Inflammatory macrophage (primary cell): ENCODE measurements around the gene APBA2.
"Not testable (repeated sequence)": the region's sequence is repeated elsewhere in the genome, so short reads cannot be mapped to it uniquely, and the experiment has no call there.

ENCODE experiments used
- DNase-seq, 2 donors: peaks; one replicate each; pipeline ENCODE4 v3.0.0-alpha.2; 2020 to 2022

The APBA2 gene

GRCh38 chr15:28879551-28879950 is 6.2 kb upstream of the APBA2 start:
- DNase-seq, result no peak

- DNase-seq, result no peak
Measured at GRCh38 chr15:28880680-28881079, 5.1 kb upstream of the APBA2 start.

GRCh38 chr15:28881170-28881569 is 4.6 kb upstream of the APBA2 start:
- no peak for DNase-seq

DNA sequence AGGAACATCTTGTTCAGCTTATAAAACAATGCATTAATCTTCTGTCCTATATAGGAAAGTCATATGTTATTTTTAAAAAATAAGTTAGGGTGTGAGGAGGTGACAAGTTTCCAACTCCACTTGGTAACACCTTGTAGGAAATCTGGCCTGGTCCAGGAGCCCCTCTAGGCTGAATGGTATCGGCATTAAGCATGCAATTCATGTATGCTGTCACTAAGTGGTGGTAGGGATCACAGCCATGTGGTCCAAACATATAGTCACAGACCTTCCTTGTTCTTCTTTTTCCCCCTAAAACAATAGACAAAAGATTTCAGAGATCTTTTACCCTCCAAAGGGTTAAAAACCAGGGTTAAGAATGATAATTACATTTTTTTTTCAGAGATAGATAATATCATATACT is 4.2 kb upstream of the APBA2 start:
- DNase-seq, result no peak

DNA sequence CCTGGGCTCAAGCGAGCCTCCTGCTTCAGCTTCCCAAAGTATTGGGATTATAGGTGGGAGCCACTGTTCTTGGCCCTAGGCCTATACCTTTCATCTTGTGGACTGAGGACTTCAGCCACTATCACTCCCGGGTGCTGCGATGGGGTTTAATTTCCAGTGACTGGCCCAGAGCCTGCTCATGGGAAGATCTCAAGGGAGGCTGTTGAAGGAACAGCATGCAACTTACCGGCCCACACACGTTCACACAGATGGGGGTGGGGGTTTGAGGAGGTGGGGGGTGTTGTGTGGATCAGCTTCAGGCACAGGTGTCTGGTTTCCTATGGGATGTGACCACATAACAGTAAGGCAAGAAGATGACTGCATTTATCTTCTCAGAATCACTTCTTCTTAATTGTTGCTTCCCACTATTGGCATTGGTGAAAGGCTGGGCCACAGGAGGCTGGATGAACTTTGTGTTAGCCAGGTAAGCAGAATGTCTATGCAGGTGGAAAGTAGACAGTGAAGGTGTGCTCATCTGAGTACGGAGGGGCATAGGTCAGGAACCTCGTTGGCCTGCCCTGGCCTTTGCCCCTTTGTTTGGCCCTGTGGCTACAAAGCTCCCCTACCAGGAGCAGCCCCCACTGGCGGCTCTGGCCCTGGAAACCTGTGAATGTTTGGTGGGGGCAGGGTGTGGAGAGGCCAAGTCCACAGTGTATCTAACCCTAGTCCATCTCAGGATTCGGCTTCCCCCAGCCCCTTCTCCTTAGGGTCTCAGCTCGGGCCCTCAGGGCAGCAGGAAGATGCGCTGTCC is 1.4 kb upstream of the APBA2 start:
- DNase-seq, result no peak

DNA sequence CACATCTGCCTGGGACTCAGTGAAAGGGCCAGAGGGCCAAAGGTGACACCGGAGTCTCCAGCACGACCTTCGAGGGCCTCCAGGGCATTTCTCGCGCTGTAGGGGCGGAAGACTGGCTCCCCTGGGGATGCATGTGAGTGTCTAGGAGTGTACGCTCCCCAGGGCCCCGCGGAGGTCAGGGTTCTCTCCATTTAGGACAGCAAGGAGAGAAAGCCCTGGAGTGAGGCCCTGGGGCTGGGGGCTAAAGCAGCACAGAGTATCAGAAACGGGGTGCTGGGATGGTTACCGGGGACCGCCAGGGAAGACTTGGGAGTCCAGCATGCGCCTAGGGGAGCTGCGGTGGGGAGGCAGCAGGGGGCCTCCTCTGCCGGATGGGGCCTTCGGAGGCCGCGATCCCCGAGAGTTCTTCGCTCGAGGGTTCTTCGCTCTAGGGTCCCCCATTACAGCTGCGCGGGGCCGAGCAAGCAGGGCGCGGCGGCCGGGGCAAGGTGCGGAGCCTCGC is 595 bp upstream of the APBA2 start:
- no peak for DNase-seq

DNA sequence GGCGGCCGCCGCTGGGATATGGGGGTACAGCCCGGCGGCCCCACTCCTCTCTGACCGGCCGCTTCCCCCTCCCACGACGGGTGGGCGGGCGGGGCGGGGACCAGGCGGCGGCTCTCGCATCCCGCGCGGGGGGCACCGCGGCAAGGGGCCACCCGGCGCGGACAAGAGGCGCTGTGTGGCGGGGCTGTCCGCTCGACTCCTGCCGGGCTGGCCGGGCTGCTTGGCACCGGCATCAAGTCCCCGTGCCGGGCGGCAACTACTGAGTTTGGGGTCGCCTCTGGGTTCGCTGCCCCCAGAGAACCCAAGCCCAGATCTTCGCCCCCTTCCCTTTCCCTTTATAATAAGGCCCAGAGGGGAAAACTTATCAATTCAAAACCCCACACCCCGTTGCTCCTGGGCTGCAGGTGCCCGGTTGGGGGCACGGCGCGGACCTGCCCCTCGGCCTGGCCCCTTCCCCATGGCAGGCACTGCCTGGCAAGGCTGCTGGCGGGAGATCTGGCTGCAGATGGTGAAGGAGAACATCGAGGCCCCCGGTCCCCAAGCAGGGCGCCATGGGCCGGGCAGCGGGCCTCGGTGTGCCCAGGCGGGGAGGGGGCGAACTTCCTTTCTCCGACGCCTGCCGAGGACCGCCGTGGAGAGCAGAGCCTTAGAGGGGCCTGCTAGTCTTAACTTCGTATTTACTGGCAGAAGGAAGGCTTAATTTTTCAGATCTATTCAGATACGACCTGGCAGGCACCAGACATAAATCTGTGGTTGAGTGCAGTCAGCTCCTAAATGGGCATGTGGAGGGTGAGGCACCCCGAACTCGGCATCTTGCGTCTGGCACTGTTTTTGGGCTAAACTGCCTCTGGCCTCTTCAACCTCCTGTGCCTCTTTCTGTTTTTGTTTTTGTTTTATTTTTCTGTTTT is 911 bp downstream of the APBA2 start:
- DNase-seq, result no peak

- no peak for DNase-seq
Measured at GRCh38 chr15:28887339-28888174, 1.8 kb downstream of the APBA2 start.

GRCh38 chr15:28888302-28888894 is 2.6 kb downstream of the APBA2 start:
- DNase-seq, result no peak

GRCh38 chr15:28888900-28889299 is 3.1 kb downstream of the APBA2 start:
- DNase-seq, result no peak

DNA sequence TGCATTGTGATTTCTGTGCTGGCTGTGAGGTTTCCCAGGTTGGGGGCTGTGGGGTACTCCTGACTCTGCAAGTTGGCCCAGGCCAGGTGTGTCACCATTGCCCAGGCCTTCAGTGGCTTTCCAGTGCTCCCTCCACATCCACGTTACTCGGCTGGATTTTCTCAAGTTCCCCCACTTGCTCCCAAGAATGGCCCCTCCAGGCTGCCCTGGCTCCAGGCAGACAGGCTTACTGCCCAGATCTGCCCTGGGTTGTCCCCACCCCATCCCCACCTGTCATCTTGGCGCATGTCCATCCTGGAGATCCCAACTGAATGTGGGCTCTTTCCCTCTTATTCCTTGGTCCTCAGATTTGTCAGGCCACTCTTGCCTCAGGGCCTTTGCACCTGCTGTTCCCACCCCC is 3.6 kb downstream of the APBA2 start:
- DNase-seq, result no peak

DNA sequence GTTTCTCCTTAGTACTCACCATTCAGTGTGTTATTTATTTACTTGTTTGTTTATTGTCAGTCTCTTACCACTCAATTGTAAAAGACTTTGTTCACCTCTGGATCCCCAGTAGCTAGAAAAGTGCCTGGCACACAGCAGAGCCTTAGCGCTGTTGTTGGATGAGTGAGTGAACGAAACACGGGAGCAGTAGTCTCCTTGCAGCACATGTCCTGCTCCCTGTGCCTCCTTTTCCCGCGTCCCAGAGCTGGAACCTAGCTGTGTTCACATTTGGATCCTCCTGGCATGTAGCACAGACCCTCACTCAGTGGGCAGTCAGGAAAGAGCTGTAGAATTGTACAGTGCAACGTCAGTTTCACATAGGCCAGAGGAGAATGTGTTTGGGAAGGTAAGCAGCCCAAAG is 4.1 kb downstream of the APBA2 start:
- DNase-seq, result not testable (repeated sequence)

DNA sequence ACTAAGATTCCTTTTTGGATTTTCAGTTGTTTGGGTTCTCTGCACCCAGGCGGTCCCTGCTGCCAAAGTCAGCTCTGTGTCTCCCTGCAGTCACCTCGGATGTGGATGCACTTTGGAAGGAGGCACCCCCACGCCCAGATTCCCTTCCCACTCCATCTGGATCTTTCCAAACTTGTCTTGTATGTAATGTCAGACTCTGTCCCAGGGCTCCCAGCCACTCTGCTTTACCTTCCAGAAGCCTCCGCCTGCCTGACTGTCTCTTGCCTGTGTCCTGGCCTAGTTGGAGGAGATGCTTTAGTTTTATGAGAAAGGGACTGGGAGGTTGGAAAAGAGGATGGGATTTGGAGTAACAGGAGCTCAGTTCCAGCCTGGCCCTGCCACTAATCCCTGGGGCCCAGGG is 4.5 kb downstream of the APBA2 start:
- DNase-seq, result not testable (repeated sequence)

- DNase-seq, result no peak
Measured at GRCh38 chr15:28890711-28891495, 5.1 kb downstream of the APBA2 start.

GRCh38 chr15:28891588-28891987 is 5.8 kb downstream of the APBA2 start:
- no peak for DNase-seq

GRCh38 chr15:28892789-28893610 is 7.2 kb downstream of the APBA2 start:
- DNase-seq, result no peak

GRCh38 chr15:28894631-28895030 is 8.9 kb downstream of the APBA2 start:
- no peak for DNase-seq

DNA sequence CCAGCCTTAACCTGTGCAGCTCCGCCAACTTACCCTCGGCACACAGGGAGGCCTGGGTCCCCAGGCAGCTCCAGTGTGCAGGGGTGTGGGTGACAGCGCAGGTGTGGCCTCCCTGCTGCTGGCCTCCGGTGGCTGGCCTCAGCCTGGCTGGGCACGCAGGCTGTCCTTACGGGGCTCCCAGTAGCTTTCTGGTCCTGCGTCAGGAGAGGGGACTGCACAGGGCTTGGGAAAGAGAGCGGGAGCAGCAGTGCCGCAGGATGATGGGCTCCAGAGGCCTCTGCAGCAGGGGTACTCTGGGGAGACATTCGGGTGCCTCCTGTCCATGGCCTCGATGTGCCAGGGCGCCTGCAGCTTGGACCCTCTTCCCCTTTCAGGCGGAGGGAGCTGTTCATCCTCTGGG is 9.4 kb downstream of the APBA2 start:
- DNase-seq, result no peak

DNA sequence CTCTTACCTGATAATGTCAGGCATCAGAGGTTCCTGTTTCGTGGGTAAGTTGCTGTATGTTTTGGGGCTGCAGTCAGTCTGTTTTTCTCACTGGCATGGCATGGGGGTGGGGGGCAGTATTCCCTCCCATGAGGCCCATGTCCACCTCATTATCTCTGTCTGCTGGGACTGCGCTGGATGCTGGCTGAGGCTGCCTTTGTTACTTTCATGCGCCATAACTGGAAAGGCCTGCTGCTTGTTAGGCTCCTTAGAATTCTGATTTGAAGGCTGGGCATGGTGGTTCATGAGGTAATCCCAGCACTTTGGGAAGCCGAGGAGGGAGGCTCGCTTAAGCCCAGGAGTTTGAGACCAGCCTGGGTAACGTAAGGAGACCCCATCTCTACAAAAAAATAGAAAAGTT is 9.8 kb downstream of the APBA2 start:
- DNase-seq, result no peak

GRCh38 chr15:28896951-28897350 is 11.2 kb downstream of the APBA2 start:
- DNase-seq, result no peak
